Lung microvascular endothelial cell (primary cell): ENCODE results near the gene SPATA45. TPM values are rescaled to one million over a fixed set of nuclear protein-coding genes. Genes with fewer than 3 reads are reported as not detected.

Experiments used
- DNase-seq, 2 donors: peaks; one replicate each; pipeline versions ENCODE4 v3.0.0 to v3.0.0-alpha.2; 2010; ENCODE audit warnings: low read depth in 2 of 2
- total RNA-seq: library from RNA; depleted of rRNA; stranded (reverse); fragments of >200 nt; gene quantifications from 2 replicates; pipeline ENCODE4 v1.2.1, GENCODE V29; 2014

SPATA45 gene
- total RNA-seq, 1 donor from 2014 or later = not detected

GRCh38 chr1:212782422-212783154 is 64.9 kb downstream of the SPATA45 start:
- DNase-seq = peak; percentile 54 to 73

GRCh38 chr1:212781225-212781624 is 66.2 kb downstream of the SPATA45 start:
- no peak for DNase-seq

GRCh38 chr1:212780759-212781158 is 66.7 kb downstream of the SPATA45 start:
- DNase-seq = no peak

Other genes with a start within 250 kb of the SPATA45 start
- 0.87 and 1.2 TPM in 2 replicates for gene ATF3, start 238.9 kb downstream of the SPATA45 start, total RNA-seq
- gene BATF3, start 147.8 kb downstream of the SPATA45 start, total RNA-seq = 0.44 and 2.0 TPM in 2 replicates
- gene NSL1, start 55.9 kb downstream of the SPATA45 start, total RNA-seq = 17.9 and 21.8 TPM in 2 replicates
- gene TATDN3, start 55.8 kb downstream of the SPATA45 start, total RNA-seq = 8.3 and 8.5 TPM in 2 replicates
- gene FLVCR1, start 10.6 kb upstream of the SPATA45 start, total RNA-seq = 4.1 and 9.3 TPM in 2 replicates
- gene VASH2, start 102.9 kb upstream of the SPATA45 start, total RNA-seq = under 0.01 TPM in 2 replicates
- gene ANGEL2, start 168.2 kb upstream of the SPATA45 start, total RNA-seq = 26.2 and 35.5 TPM in 2 replicates
- gene RPS6KC1, start 203.6 kb upstream of the SPATA45 start, total RNA-seq = 13.7 and 15.3 TPM in 2 replicates